Measurements from ENCODE around the gene SETD5.

GRCh38 chr3:9485248-9485647 lies 87.8 kb downstream of the SETD5 start:
- no peak for TF ChIP-seq SRF (IDR thresholded peaks at IDR 0.05; ENCODE audit: low read depth, low read length)
- TF ChIP-seq BCL11A (IDR thresholded peaks at IDR 0.05; ENCODE audit: low read depth in 2 of 2, low read length in 2 of 2): no peak
- TF ChIP-seq POLR2AphosphoS5 (IDR thresholded peaks at IDR 0.05; ENCODE audit: low read depth, low read length): no peak
- TF ChIP-seq PHF8 (conservative IDR thresholded peaks at IDR 0.05; ENCODE audit: low read depth, low read length): no peak
- no peak for TF ChIP-seq NRF1 (IDR thresholded peaks at IDR 0.05; ENCODE audit: low read depth, low read length)
- TF ChIP-seq CTCF (IDR thresholded peaks at IDR 0.05; ENCODE audit: control extremely low read depth in 1 of 3, insufficient read depth in 1 of 3, low read depth in 1 of 3, low read length in 3 of 3): no peak
- no peak for TF ChIP-seq POLR2A (IDR thresholded peaks at IDR 0.05; ENCODE audit: control extremely low read depth in 1 of 2, low read depth in 2 of 2, low read length in 2 of 2)
- no peak for TF ChIP-seq SAP30 (IDR thresholded peaks at IDR 0.05; ENCODE audit: insufficient read depth, insufficient replicate concordance, low read length)
- TF ChIP-seq, protein P1, sequence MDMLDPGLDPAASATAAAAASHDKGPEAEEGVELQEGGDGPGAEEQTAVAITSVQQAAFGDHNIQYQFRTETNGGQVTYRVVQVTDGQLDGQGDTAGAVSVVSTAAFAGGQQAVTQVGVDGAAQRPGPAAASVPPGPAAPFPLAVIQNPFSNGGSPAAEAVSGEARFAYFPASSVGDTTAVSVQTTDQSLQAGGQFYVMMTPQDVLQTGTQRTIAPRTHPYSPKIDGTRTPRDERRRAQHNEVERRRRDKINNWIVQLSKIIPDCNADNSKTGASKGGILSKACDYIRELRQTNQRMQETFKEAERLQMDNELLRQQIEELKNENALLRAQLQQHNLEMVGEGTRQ (IDR thresholded peaks at IDR 0.05; ENCODE audit: low read length): no peak
- no peak for TF ChIP-seq SP1 (IDR thresholded peaks at IDR 0.05; ENCODE audit: low read depth, low read length)

All from H1 (cell line).